Testis (tissue), 3 donors: ENCODE measurements around the gene SAPCD2. TPM values are rescaled to one million over a fixed set of nuclear protein-coding genes. Genes with fewer than 3 reads are reported as not detected.

Experiments used
- DNase-seq: peaks from one replicate; pipeline ENCODE4 v3.0.0-alpha.2; 2019
- H3K27ac ChIP-seq, 2 donors: fragments of 200-600 bp; sonication (generic); one replicate each; pipeline ENCODE4 v1.5.1; 2019
- H3K27me3 ChIP-seq: fragments of 200-600 bp; sonication (generic); one replicate; pipeline ENCODE4 v1.5.1; 2019
- H3K36me3 ChIP-seq: fragments of 200-600 bp; sonication (generic); one replicate; pipeline ENCODE4 v1.5.1; 2017; ENCODE audit warnings: low read depth; ENCODE audit errors: missing control alignments
- H3K4me1 ChIP-seq: fragments of 200-600 bp; sonication (generic); one replicate; pipeline ENCODE4 v1.5.1; 2019
- H3K4me3 ChIP-seq, 2 donors: fragments of 200-600 bp; sonication (generic); one replicate each; pipeline ENCODE4 v1.5.1; 2017 to 2019
- H3K9me3 ChIP-seq: fragments of 200-600 bp; sonication (generic); one replicate; pipeline ENCODE4 v1.5.1; 2017
- CTCF ChIP-seq, 3 experiments: fragments of 450-650 bp in 2 of 3; fragments of 200-600 bp in 1 of 3; sonication (generic) in 1 of 3; IDR thresholded peaks; one replicate each; pipeline ENCODE4 v1.5.1; 2016 to 2019; ENCODE audit warnings: antibody characterized with exemption in 3 of 3, mild to moderate bottlenecking in 2 of 3, moderate library complexity in 1 of 3
- POLR2A ChIP-seq: fragments of 450-650 bp; IDR thresholded peaks from one replicate; pipeline ENCODE4 v1.6.1; 2017; ENCODE audit warnings: antibody characterized with exemption, mild to moderate bottlenecking, moderate library complexity
- WGBS, 2 donors: methylation state at CpG; one replicate each; pipeline ENCODE4 v1.1.5; 2018; 5-methylcytosine and 5-hydroxymethylcytosine counted together
- intact Hi-C: fragments of 100-400 bp; cut with DNase I; formaldehyde crosslinking; loops from one replicate; pipeline ENCODE4 v1.15.1; 2023; ENCODE audit warnings: low total_unique reads
- polyA plus RNA-seq: library from polyadenylated mRNA; stranded (reverse); fragments of 350-450 nt; fragmentation: Illumina TruSeq; extraction: RNeasy Lipid Tissue Mini Kit (QIAGEN cat#74804); gene quantifications from one replicate; pipeline ENCODE4 v1.2.3, GENCODE V29; 2014; ENCODE audit warnings: low read depth, low replicate concordance; ENCODE audit not compliant: insufficient read depth
- total RNA-seq, 2 donors: library from RNA; depleted of rRNA; stranded (reverse); fragments of >200 nt; gene quantifications; one replicate each; pipeline ENCODE4 v1.2.3, GENCODE V29; 2016

SAPCD2 gene
- total and polyA plus RNA-seq, 3 donors from 2014 or later: 0.78 to 1.7 (median 1.4) TPM

DNA sequence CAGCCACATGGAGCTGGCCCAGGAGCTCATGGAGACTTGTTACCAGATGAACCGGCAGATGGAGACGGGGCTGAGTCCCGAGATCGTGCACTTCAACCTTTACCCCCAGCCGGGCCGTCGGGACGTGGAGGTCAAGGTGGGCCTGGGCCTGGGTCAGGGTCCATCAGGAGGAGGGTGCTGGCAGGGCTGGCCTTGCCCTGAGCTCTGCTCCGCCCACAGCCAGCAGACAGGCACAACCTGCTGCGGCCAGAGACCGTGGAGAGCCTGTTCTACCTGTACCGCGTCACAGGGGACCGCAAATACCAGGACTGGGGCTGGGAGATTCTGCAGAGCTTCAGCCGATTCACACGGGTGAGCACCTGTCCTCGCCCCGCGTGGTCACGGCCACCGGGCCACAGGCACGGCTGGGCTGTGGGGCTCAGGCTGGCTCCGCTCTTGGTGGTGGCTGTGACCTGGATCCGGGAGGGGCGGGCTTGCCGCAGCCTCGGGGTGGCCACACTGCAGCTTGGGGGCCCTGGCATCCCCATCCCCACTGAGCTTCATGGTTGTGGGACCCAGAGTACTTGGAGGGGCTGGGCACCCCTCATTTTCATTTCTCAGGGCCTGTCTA lies 37.1 kb upstream of the SAPCD2 start:
- Histone ChIP-seq H3K4me3 (no peak overlapping the region), H3K27ac (no peak overlapping the region), H3K27me3 (no peaks in the 10 kb centered on the region), H3K36me3 (no peaks in the 10 kb centered on the region), H3K4me1 (no peaks in the 10 kb centered on the region), H3K9me3 (no peaks in the 10 kb centered on the region)
- intact Hi-C loops: no loop called here
- TF ChIP-seq CTCF (IDR thresholded peaks at IDR 0.05) (no peak), POLR2A (no peak)
- DNase-seq: no peak
- WGBS, 2 donors: 90 to 100% methylated on average over 2 to 27 of the region's 27 CpGs

- no peaks in the 10 kb centered on the region for H3K9me3 ChIP-seq
- no peak for DNase-seq
- intact Hi-C loops: no loop called here
- no peak overlapping the region for H3K27ac ChIP-seq
- TF ChIP-seq CTCF (IDR thresholded peaks at IDR 0.05) (no peak), POLR2A (no peak)
- no peaks in the 10 kb centered on the region for H3K36me3 ChIP-seq
- WGBS, 2 donors: 92 to 93% methylated on average over 14 to 27 of the region's 27 CpGs
- no peaks in the 10 kb centered on the region for H3K27me3 ChIP-seq
- H3K4me1 ChIP-seq: no peaks in the 10 kb centered on the region
- H3K4me3 ChIP-seq: no peak overlapping the region
Observed at GRCh38 chr9:137106662-137107250, 36.4 kb upstream of the SAPCD2 start.

DNA sequence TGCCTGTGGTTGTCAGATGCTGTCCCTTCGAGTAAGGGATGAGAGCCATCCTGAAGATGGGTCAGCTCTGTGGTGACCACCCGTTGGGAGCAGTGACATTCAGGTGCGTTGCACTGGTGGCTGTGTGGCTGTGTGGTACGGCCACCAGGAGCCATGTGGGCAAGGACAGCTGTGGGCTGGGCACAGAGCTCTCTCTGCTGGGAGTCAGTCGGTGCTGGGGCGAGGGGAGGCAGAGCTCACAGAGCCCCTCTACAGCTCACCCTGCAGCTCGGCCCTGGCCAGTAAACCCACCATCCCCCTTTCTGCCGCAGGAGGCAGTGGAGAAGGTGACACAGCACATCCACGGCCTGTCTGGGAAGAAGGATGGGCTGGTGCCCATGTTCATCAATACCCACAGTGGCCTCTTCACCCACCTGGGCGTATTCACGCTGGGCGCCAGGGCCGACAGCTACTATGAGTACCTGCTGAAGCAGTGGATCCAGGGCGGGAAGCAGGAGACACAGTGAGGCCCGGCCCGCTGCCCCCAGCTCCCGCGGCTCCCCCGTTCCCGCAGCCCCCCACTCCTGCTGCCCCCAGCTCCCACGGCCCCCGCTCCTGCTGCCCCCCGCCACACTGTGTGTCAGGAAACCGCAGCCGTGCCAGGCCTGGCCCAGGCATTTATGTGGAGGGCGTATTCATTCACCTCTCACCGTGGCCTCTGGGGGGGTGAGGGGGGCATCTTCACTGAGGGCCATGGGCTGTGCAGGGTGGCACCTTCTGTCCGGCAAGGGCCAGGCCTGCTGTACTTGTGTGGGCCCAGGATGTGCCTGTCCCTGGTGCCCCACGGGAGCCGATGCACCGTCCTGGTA lies 35.7 kb upstream of the SAPCD2 start:
- Histone ChIP-seq H3K27me3 (no peaks in the 10 kb centered on the region), H3K36me3 (no peaks in the 10 kb centered on the region), H3K4me3 (no peak overlapping the region), H3K9me3 (no peaks in the 10 kb centered on the region), H3K4me1 (no peaks in the 10 kb centered on the region), H3K27ac (no peak overlapping the region)
- intact Hi-C loops: no loop called here
- DNase-seq: no peak
- 95% methylated on average over 8 to 31 of the region's 31 CpGs for WGBS, 2 donors
- no peak for TF ChIP-seq POLR2A

DNA sequence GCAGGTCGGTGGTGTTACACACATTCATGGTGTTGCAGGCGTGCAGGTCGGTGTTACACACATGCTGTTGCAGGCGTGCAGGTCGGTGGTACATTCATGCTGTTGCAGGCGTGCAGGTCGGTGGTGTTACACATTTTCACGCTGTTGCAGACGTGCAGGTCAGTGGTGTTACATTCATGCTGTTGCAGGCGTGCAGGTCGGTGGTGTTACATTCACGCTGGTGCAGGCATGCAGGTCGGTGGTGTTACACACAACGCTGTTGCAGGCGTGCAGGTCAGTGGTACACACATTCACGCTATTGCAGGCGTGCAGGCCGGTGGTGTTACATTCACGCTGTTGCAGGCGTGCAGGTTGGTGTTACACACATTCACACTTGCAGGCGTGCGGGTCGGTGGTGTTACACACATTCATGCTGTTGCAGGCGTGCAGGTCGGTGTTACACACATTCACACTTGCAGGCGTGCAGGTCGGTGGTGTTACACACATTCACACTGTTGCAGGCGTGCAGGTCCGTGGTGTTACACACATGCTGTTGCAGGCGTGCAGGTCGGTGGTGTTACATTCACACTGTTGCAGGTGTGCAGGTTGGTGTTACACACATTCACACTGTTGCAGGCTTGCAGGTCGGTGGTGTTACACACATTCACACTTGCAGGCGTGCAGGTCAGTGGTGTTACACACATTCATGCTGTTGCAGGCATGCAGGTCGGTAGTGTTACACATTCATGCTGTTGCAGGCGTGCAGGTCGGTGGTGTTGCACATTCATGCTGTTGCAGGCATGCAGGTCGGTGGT lies 33.0 kb upstream of the SAPCD2 start:
- TF ChIP-seq CTCF (IDR thresholded peaks at IDR 0.05) (no peak), POLR2A (no peak)
- DNase-seq: no peak
- H3K27me3 ChIP-seq: no peaks in the 10 kb centered on the region
- intact Hi-C loops: no loop called here
- 81 to 86% methylated on average over 37 of the region's 37 CpGs for WGBS, 2 donors
- H3K27ac ChIP-seq: no peak overlapping the region
- no peaks in the 10 kb centered on the region for H3K36me3 ChIP-seq
- H3K9me3 ChIP-seq: no peaks in the 10 kb centered on the region
- H3K4me3 ChIP-seq: no peak overlapping the region
- no peaks in the 10 kb centered on the region for H3K4me1 ChIP-seq

- no peak for TF ChIP-seq POLR2A
- no peak for TF ChIP-seq CTCF (IDR thresholded peaks at IDR 0.05)
- Histone ChIP-seq H3K27ac (no peak overlapping the region), H3K9me3 (no peaks in the 10 kb centered on the region), H3K4me3 (no peak overlapping the region), H3K4me1 (no peaks in the 10 kb centered on the region), H3K36me3 (no peaks in the 10 kb centered on the region), H3K27me3 (no peaks in the 10 kb centered on the region)
- WGBS, 2 donors: 93 to 95% methylated on average over 11 to 14 of the region's 14 CpGs
- intact Hi-C loops: no loop called here
- no peak for DNase-seq
Observed at GRCh38 chr9:137099231-137099630, 28.9 kb upstream of the SAPCD2 start.
